Coronary artery (tissue), 2 donors: Measurements from ENCODE around the gene ZBTB7C.

ENCODE experiments used
- DNase-seq: peaks from one replicate; pipeline ENCODE4 v3.0.0-alpha.2; 2017; ENCODE audit warnings: low spot score
- H3K27ac ChIP-seq, 2 donors: fragments of 200-600 bp; sonication (generic); one replicate each; pipeline ENCODE4 v1.5.1; 2016 to 2019
- H3K4me3 ChIP-seq: fragments of 200-600 bp; sonication (generic); 2 replicates; pipeline ENCODE4 v1.5.1; 2016; ENCODE audit warnings: mild to moderate bottlenecking, moderate library complexity
- TF ChIP-seq, protein P1 (sequence below): fragments of 200-600 bp; sonication (generic); IDR thresholded peaks from one replicate; pipeline ENCODE4 v1.5.1; 2019; ENCODE audit warnings: antibody characterized with exemption

ZBTB7C gene

GRCh38 chr18:48135436-48135966, 273.7 kb downstream of the ZBTB7C start:
- DNase-seq, result no peak
- Histone ChIP-seq H3K27ac (peak overlapping the region in 1 of 2 donors; percentile 35), H3K4me3 (peak overlapping the region; percentile 78)
- TF ChIP-seq, protein P1, sequence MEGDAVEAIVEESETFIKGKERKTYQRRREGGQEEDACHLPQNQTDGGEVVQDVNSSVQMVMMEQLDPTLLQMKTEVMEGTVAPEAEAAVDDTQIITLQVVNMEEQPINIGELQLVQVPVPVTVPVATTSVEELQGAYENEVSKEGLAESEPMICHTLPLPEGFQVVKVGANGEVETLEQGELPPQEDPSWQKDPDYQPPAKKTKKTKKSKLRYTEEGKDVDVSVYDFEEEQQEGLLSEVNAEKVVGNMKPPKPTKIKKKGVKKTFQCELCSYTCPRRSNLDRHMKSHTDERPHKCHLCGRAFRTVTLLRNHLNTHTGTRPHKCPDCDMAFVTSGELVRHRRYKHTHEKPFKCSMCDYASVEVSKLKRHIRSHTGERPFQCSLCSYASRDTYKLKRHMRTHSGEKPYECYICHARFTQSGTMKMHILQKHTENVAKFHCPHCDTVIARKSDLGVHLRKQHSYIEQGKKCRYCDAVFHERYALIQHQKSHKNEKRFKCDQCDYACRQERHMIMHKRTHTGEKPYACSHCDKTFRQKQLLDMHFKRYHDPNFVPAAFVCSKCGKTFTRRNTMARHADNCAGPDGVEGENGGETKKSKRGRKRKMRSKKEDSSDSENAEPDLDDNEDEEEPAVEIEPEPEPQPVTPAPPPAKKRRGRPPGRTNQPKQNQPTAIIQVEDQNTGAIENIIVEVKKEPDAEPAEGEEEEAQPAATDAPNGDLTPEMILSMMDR, result no peak

DNA sequence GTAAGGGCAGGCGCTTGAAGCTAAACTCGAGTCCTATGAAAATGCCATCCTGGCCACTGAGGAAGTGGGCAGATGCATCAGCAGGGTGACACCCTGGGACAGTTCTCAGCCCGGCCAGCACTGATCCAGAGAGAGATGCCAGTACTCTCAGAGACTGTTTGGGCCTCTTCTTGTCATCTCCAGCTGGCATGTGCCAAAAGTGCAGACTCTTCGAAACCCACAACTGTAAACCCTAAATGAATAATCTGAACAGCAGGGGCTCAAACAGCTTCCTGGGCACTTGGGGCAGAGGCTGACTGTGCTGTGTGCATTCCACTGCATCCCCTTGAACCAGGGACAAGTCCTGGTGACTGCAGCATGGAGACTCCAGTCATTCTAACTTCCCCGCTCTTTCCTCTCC, 274.6 kb downstream of the ZBTB7C start:
- TF ChIP-seq, protein P1, result no peak
- Histone ChIP-seq H3K4me3 (no peak overlapping the region), H3K27ac (peak overlapping the region in 1 of 2 donors; percentile 35)
- no peak for DNase-seq

DNA sequence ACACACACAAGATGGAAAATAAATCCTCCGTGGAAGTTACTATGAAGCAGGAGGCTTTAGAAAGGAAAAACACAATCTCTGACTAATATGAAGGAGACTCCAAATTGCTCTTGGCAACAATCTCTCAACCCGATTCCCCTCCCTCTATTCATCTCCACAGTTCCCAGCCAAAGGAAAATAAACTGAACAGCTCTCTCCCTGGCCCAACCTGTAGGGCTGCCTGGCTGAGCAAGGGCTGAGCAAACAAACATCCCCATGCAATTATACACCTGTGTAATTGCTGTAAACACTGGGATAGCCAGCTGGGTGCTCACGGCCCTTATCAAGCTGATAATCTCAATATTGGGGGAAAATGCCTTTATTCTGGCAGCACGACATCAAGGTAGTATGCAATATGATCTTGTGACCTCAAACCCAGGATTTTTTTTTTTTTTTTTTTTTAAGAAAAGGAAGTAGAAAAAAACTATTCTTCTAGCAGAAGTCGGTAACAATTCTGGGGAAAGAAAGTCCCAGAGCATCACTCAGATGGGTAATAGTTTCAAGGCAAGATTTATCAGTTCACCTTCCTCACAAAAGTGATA, 275.4 kb downstream of the ZBTB7C start:
- TF ChIP-seq, protein P1, result no peak
- DNase-seq, result no peak
- no peak overlapping the region for H3K4me3 ChIP-seq
- H3K27ac ChIP-seq, result peak overlapping the region in 1 of 2 donors; percentile 43

GRCh38 chr18:48132797-48133655, 276.2 kb downstream of the ZBTB7C start:
- Histone ChIP-seq H3K4me3 (no peak overlapping the region), H3K27ac (peak overlapping the region in 1 of 2 donors; percentile 30)
- DNase-seq, result no peak
- TF ChIP-seq, protein P1, result no peak

DNA sequence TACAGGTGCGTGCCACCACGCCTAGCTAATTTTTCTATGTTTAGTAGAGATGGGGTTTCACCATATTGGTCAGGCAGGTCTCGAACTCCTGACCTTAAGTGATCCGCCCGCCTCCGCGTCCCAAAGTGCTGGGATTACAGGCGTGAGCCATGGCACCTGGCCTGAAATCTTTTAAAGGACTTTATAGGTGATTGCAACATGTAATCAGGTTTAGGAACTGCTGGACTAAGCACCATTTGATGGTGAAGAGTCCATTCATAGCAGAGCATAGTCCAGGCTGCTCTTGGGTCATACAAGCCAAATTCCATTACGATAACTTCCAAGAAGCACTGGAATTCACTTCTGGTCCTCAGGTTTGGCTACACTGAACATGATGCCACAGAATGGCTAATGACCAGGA, 278.1 kb downstream of the ZBTB7C start:
- Histone ChIP-seq H3K27ac (no peak overlapping the region), H3K4me3 (no peak overlapping the region)
- TF ChIP-seq, protein P1, result no peak
- DNase-seq, result no peak

DNA sequence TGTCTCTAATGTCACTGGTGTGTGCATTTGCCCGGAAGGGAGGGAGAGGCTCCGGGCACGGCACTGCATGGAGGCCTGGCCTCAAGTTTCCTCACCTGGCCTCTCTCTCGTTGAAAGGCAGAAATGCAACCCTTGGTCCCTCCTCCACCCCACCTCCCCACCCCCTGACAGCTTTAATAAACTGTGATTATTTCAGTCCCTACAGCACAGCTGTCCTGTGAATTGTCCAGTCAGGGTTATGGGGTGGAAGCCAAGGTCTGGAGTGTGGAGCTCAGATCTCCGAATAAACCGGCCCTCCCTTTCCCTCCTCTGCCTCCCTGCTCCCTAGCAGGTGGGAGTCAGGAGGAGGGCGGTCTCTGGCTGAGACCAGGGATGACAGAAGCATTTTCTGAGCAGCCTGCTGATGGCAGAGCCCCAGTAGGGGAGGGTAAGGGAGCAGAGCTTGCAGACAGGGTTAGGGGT, 279.5 kb downstream of the ZBTB7C start:
- TF ChIP-seq, protein P1, result no peak
- Histone ChIP-seq H3K27ac (no peak overlapping the region), H3K4me3 (no peak overlapping the region)
- no peak for DNase-seq
